MV-4-11 (cell line): ENCODE measurements around the gene GALNT7.

Experiments
- DNase-seq: peaks from one replicate; lab custom pipeline; 2025; lab: John Stamatoyannopoulos, UW

GALNT7 gene

GRCh38 chr4:173311368-173311767 is 142.8 kb downstream of the GALNT7 start:
- DNase-seq = no peak

- no peak for DNase-seq
These were observed 146.1 kb downstream of the GALNT7 start for GRCh38 chr4:173314715-173315114.

GRCh38 chr4:173316060-173316459 is 147.4 kb downstream of the GALNT7 start:
- no peak for DNase-seq

- DNase-seq = peak; percentile 14
These were observed 148.4 kb downstream of the GALNT7 start for GRCh38 chr4:173317004-173317403.

GRCh38 chr4:173318240-173318639 is 149.6 kb downstream of the GALNT7 start:
- DNase-seq = no peak

- DNase-seq = peak; percentile 36
These were observed 150.1 kb downstream of the GALNT7 start for GRCh38 chr4:173318648-173319211.

- DNase-seq = peak; percentile 78
These were observed 151.1 kb downstream of the GALNT7 start for GRCh38 chr4:173319696-173320095.

GRCh38 chr4:173325007-173325736 is 156.6 kb downstream of the GALNT7 start:
- no peak for DNase-seq

GRCh38 chr4:173328236-173328901 is 159.8 kb downstream of the GALNT7 start:
- no peak for DNase-seq

- DNase-seq = no peak
These were observed 162.0 kb downstream of the GALNT7 start for GRCh38 chr4:173330590-173330989.

- DNase-seq = peak; percentile 55
These were observed 163.4 kb downstream of the GALNT7 start for GRCh38 chr4:173332021-173332487.

GRCh38 chr4:173332963-173333657 is 164.5 kb downstream of the GALNT7 start:
- no peak for DNase-seq

- DNase-seq = no peak
These were observed 165.1 kb downstream of the GALNT7 start for GRCh38 chr4:173333658-173334084.

- peak; percentile 100 for DNase-seq
These were observed 165.7 kb downstream of the GALNT7 start, which contains the start of gene HMGB2 for GRCh38 chr4:173334085-173334890. HMGB2 (minus strand) TSS chr4:173334358; CDS start chr4:173333649, 709 bp downstream.

- DNase-seq = peak; percentile 84
These were observed 166.5 kb downstream of the GALNT7 start for GRCh38 chr4:173334891-173335752.

- no peak for DNase-seq
These were observed 168.9 kb downstream of the GALNT7 start for GRCh38 chr4:173337463-173337862.

GRCh38 chr4:173343832-173344397 is 175.3 kb downstream of the GALNT7 start:
- no peak for DNase-seq

- no peak for DNase-seq
These were observed 177.0 kb downstream of the GALNT7 start for GRCh38 chr4:173345648-173346047.

GRCh38 chr4:173346074-173346473 is 177.5 kb downstream of the GALNT7 start:
- no peak for DNase-seq

GRCh38 chr4:173347467-173347866 is 178.9 kb downstream of the GALNT7 start:
- DNase-seq = no peak
